GM12873 (cell line): Measurements from ENCODE around the gene SYNE1.

Source experiments
- TF ChIP-seq, protein P1 (sequence below): IDR thresholded peaks from 2 replicates; pipeline ENCODE4 v1.5.1; 2012; ENCODE audit warnings: low read depth, mild to moderate bottlenecking, moderate library complexity, low read length, control low read depth; ENCODE audit not compliant: insufficient read depth; ENCODE audit errors: missing control alignments

Gene SYNE1

GRCh38 chr6:152160346-152160745 is 476.8 kb downstream of the SYNE1 start:
- TF ChIP-seq, protein P1, sequence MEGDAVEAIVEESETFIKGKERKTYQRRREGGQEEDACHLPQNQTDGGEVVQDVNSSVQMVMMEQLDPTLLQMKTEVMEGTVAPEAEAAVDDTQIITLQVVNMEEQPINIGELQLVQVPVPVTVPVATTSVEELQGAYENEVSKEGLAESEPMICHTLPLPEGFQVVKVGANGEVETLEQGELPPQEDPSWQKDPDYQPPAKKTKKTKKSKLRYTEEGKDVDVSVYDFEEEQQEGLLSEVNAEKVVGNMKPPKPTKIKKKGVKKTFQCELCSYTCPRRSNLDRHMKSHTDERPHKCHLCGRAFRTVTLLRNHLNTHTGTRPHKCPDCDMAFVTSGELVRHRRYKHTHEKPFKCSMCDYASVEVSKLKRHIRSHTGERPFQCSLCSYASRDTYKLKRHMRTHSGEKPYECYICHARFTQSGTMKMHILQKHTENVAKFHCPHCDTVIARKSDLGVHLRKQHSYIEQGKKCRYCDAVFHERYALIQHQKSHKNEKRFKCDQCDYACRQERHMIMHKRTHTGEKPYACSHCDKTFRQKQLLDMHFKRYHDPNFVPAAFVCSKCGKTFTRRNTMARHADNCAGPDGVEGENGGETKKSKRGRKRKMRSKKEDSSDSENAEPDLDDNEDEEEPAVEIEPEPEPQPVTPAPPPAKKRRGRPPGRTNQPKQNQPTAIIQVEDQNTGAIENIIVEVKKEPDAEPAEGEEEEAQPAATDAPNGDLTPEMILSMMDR, result no peak

GRCh38 chr6:152155792-152156191 is 481.4 kb downstream of the SYNE1 start:
- TF ChIP-seq, protein P1, result no peak

GRCh38 chr6:152154559-152155356 is 482.4 kb downstream of the SYNE1 start:
- TF ChIP-seq, protein P1, result no peak

GRCh38 chr6:152151920-152152319 is 485.2 kb downstream of the SYNE1 start:
- TF ChIP-seq, protein P1, result no peak

- TF ChIP-seq, protein P1, result no peak
Observed at GRCh38 chr6:152150196-152150595, 487.0 kb downstream of the SYNE1 start.

- TF ChIP-seq, protein P1, result no peak
Observed at GRCh38 chr6:152148412-152148811, 488.8 kb downstream of the SYNE1 start.

- TF ChIP-seq, protein P1, result no peak
Observed at GRCh38 chr6:152147269-152147668, 489.9 kb downstream of the SYNE1 start.
